ENCODE data around the gene PRR5. TPM values are rescaled to one million over a fixed set of nuclear protein-coding genes. Genes with fewer than 3 reads are reported as not detected.

Gene PRR5
- total RNA-seq, 1 experiment from 2014 or later: 11.8 TPM

DNA sequence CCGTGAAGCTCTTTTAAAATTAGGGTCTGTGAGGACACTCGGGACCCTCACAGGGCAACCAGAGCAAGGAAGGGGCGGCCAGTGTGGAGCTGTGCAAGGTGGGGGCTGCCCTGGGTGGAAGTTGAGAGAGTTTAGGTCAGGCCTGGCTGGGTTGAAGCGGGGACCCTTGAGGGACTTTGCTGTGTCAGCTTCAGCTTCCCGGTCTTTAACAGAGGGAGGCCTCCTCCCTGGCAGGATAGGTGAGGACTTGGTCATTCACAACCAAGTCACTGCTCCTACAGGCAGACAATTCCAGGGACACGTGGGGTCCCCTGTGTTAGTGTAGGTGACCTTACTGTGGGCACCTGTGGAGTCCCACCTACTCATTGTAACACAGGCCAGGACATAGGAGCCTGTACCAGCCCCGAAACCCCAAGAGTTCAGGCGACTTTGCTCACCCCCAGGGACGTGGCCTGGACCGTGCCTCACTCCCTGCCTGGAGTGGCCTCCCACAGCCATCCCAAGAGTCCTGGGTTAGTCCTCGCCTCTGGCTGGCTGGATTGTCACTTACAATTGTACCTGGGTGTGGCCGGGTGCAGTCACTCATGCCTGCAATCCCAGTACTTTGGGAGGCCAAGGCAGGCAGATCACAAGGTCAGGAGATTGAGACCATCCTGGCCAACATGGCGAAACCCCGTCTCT, 31.6 kb downstream of the PRR5 start:
- no peak overlapping the region for H2BK5ac ChIP-seq (ENCODE audit: insufficient read length, low read length)
- H3K27me3 ChIP-seq (ENCODE audit: insufficient read depth, low read length): no peaks in the 10 kb centered on the region
- no peak overlapping the region for H3K18ac ChIP-seq (ENCODE audit: insufficient read length, low read depth, low read length)
- H3K56ac ChIP-seq (ENCODE audit: insufficient read length, low read depth, low read length): no peak overlapping the region
- H4K20me1 ChIP-seq (ENCODE audit: control insufficient read depth, insufficient read depth, insufficient read length): no peaks in the 10 kb centered on the region
- peak overlapping the region in 1 of 3 experiments; percentile 84; a peak in 3 of 7 replicates for H3K27ac Mint-ChIP-seq
- peaks cover 2% of the 10 kb centered on the region for H3K27me3 Mint-ChIP-seq (ENCODE audit: low read depth)
- H2BK12ac ChIP-seq (ENCODE audit: insufficient read length, low read depth, low read length): no peak overlapping the region
- no peaks in the 10 kb centered on the region for H3K79me2 ChIP-seq (ENCODE audit: insufficient read depth, low read length)
- no peak overlapping the region for H3K14ac ChIP-seq (ENCODE audit: insufficient read depth, low read length)
- H4K91ac ChIP-seq (ENCODE audit: insufficient read length, low read depth, low read length): no peak overlapping the region
- H2BK120ac ChIP-seq (ENCODE audit: low read depth, low read length, poor library complexity, severe bottlenecking): no peak overlapping the region
- no peak for TF ChIP-seq CTCF (conservative IDR thresholded peaks at IDR 0.05)
- H3K36me3 Mint-ChIP-seq (ENCODE audit: insufficient read depth in 1 of 3, low read depth in 3 of 3): no peaks in the 10 kb centered on the region
- no peak overlapping the region for H2BK15ac ChIP-seq (ENCODE audit: low read depth, low read length)
- H3K23me2 ChIP-seq (ENCODE audit: insufficient read length, low read depth, low read length, poor library complexity, severe bottlenecking): no peaks in the 10 kb centered on the region
- no peaks in the 10 kb centered on the region; the same call in 1 of the 2 replicates for H3K4me1 ChIP-seq (ENCODE audit: insufficient read depth, low read length)
- H3K4ac ChIP-seq (ENCODE audit: low read depth, low read length): no peak overlapping the region
- no peak overlapping the region for H3K4me2 ChIP-seq (ENCODE audit: insufficient read depth, insufficient read length, low read length)
- H3K9ac ChIP-seq (ENCODE audit: extremely low read depth, insufficient read length, low read length): no peak overlapping the region
- H2BK20ac ChIP-seq (ENCODE audit: low read depth, low read length, poor library complexity, severe bottlenecking): no peak overlapping the region
- H3K9me3 ChIP-seq (ENCODE audit: control insufficient read depth, low read depth, low read length): no peaks in the 10 kb centered on the region
- H3K4me3 Mint-ChIP-seq: no peak overlapping the region
- H3K27ac ChIP-seq (ENCODE audit: insufficient read length, low read depth, low read length): no peak overlapping the region
- peaks cover 12 to 36% of the 10 kb centered on the region in 2 experiments for H3K4me1 Mint-ChIP-seq
- no peak for DNase-seq
- no peak overlapping the region for H4K5ac ChIP-seq (ENCODE audit: insufficient read length, low read depth, low read length)
- no peak overlapping the region for H2AK5ac ChIP-seq (ENCODE audit: insufficient read length, low read length)
- H3T11ph ChIP-seq (ENCODE audit: low read length): no peak overlapping the region
- H2AFZ ChIP-seq (ENCODE audit: low read length): no peak overlapping the region
- H3K23ac ChIP-seq (ENCODE audit: insufficient read length, low read depth, low read length): no peak overlapping the region
- no peaks in the 10 kb centered on the region for H3K9me3 Mint-ChIP-seq
- H4K8ac ChIP-seq (replicated peaks; ENCODE audit: insufficient read length, low read depth, low read length): no peak overlapping the region
- H3K79me1 ChIP-seq (ENCODE audit: insufficient read depth, low read depth, low read length, poor library complexity, severe bottlenecking): no peaks in the 10 kb centered on the region
- WGBS (ENCODE audit: extremely low coverage, insufficient read length, low lambda C conversion rate): no CpG with 5 or more reads among the region's 14 CpGs
